ENCODE results near the gene CHKA.

Gene CHKA

GRCh38 chr11:68024508-68024907 lies 96.7 kb downstream of the CHKA start:
- DNase-seq, result no peak
- in situ Hi-C loops (cut with HindIII; ENCODE audit: low pct_ligation_motif_present, low pct_unique_long_range_greater_than_20kb, low sequenced_read_pairs), result no loop called here

- no peak for DNase-seq
- in situ Hi-C loops (cut with HindIII; ENCODE audit: low pct_ligation_motif_present, low pct_unique_long_range_greater_than_20kb, low sequenced_read_pairs), result no loop called here
Observed at GRCh38 chr11:68022531-68022930, 98.7 kb downstream of the CHKA start.

GRCh38 chr11:68021167-68021787 lies 99.9 kb downstream of the CHKA start:
- in situ Hi-C loops (cut with HindIII; ENCODE audit: low pct_ligation_motif_present, low pct_unique_long_range_greater_than_20kb, low sequenced_read_pairs), result no loop called here
- DNase-seq, result peak; percentile 44

- peak; percentile 45 for DNase-seq
- in situ Hi-C loops (cut with HindIII; ENCODE audit: low pct_ligation_motif_present, low pct_unique_long_range_greater_than_20kb, low sequenced_read_pairs), result no loop called here
Observed at GRCh38 chr11:68020575-68020974, 100.6 kb downstream of the CHKA start.

- in situ Hi-C loops (cut with HindIII; ENCODE audit: low pct_ligation_motif_present, low pct_unique_long_range_greater_than_20kb, low sequenced_read_pairs), result no loop called here
- no peak for DNase-seq
Observed at GRCh38 chr11:68019486-68019885, 101.7 kb downstream of the CHKA start.

GRCh38 chr11:68018730-68019190 lies 102.4 kb downstream of the CHKA start:
- in situ Hi-C loops (cut with HindIII; ENCODE audit: low pct_ligation_motif_present, low pct_unique_long_range_greater_than_20kb, low sequenced_read_pairs), result no loop called here
- DNase-seq, result no peak

GRCh38 chr11:68017980-68018729 lies 103.0 kb downstream of the CHKA start:
- in situ Hi-C loops (cut with HindIII; ENCODE audit: low pct_ligation_motif_present, low pct_unique_long_range_greater_than_20kb, low sequenced_read_pairs), result no loop called here
- no peak for DNase-seq

- DNase-seq, result no peak
- in situ Hi-C loops (cut with HindIII; ENCODE audit: low pct_ligation_motif_present, low pct_unique_long_range_greater_than_20kb, low sequenced_read_pairs), result no loop called here
Observed at GRCh38 chr11:68016904-68017817, 104.0 kb downstream of the CHKA start.

- in situ Hi-C loops (cut with HindIII; ENCODE audit: low pct_ligation_motif_present, low pct_unique_long_range_greater_than_20kb, low sequenced_read_pairs), result no loop called here
- DNase-seq, result no peak
Observed at GRCh38 chr11:68016161-68016903, 104.9 kb downstream of the CHKA start.

- in situ Hi-C loops (cut with HindIII; ENCODE audit: low pct_ligation_motif_present, low pct_unique_long_range_greater_than_20kb, low sequenced_read_pairs), result no loop called here
- DNase-seq, result no peak
Observed at GRCh38 chr11:68015467-68015866, 105.7 kb downstream of the CHKA start.

GRCh38 chr11:68014947-68015447 lies 106.2 kb downstream of the CHKA start:
- DNase-seq, result no peak
- in situ Hi-C loops (cut with HindIII; ENCODE audit: low pct_ligation_motif_present, low pct_unique_long_range_greater_than_20kb, low sequenced_read_pairs), result no loop called here

GRCh38 chr11:68014157-68014946 lies 106.8 kb downstream of the CHKA start:
- in situ Hi-C loops (cut with HindIII; ENCODE audit: low pct_ligation_motif_present, low pct_unique_long_range_greater_than_20kb, low sequenced_read_pairs), result no loop called here
- peak; percentile 93 for DNase-seq

GRCh38 chr11:68013611-68014156 lies 107.5 kb downstream of the CHKA start:
- in situ Hi-C loops (cut with HindIII; ENCODE audit: low pct_ligation_motif_present, low pct_unique_long_range_greater_than_20kb, low sequenced_read_pairs), result no loop called here
- no peak for DNase-seq

- DNase-seq, result peak; percentile 98
- in situ Hi-C loops (cut with HindIII; ENCODE audit: low pct_ligation_motif_present, low pct_unique_long_range_greater_than_20kb, low sequenced_read_pairs), result no loop called here
Observed at GRCh38 chr11:68012843-68013610, 108.2 kb downstream of the CHKA start.

- in situ Hi-C loops (cut with HindIII; ENCODE audit: low pct_ligation_motif_present, low pct_unique_long_range_greater_than_20kb, low sequenced_read_pairs), result no loop called here
- no peak for DNase-seq
Observed at GRCh38 chr11:68012044-68012842, 108.9 kb downstream of the CHKA start.

Measured in ACHN (cell line).